Stimulated activated CD8-positive, alpha-beta memory T cell treated with anti-CD3 and anti-CD28 coated beads, Interleukin-12 subunit alpha, Interleukin-12 subunit beta, amount 100 ng/mL, for 24 hours (primary cell): ENCODE data around the gene NDUFS8.

Experiments
- DNase-seq: peaks from one replicate; pipeline ENCODE4 v3.0.0-alpha.2; 2020; ENCODE audit errors: extremely low read depth

Gene NDUFS8

GRCh38 chr11:68015467-68015866 is 15.0 kb upstream of the NDUFS8 start:
- no peak for DNase-seq

DNA sequence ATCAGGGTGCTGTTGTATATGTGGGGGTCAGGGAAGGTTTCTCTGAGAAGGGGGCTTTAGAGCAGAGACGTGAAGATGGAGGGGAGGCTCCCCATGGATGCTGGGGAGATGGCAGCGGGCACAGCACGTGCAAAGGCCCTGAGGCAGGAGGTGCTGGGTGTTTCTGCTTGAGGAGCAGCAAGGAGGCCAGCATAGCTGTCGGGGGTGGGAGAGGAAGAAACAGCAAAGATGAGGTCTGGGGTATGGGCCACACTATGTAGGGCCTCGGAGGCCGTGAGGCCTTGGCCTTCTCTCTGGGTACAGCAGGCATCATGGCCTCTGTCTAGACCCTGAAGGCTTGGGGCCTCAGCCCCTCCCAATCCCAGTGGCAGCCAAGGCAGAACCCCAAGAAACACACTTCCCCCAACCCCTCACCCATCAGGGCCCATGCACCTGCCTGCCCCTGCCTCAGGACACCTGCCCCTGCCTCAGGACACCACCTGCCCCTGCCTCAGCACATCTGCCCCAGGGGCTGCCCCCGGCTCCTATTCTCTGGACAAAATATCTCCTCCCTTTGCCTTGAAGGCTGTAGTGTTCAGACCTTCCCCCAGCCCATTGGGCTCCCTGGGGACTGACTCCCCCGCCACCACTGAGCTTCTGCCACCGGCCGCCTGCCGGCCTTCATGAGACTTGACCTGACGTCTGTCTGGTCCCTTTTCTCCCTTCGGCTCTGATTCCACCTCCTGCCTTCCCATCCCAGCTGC is 14.1 kb upstream of the NDUFS8 start:
- DNase-seq: no peak

- no peak for DNase-seq
Observed at GRCh38 chr11:68016904-68017817, 13.3 kb upstream of the NDUFS8 start.

GRCh38 chr11:68017980-68018729 is 12.3 kb upstream of the NDUFS8 start:
- no peak for DNase-seq

- no peak for DNase-seq
Observed at GRCh38 chr11:68018730-68019190, 11.7 kb upstream of the NDUFS8 start.

- DNase-seq: no peak
Observed at GRCh38 chr11:68019486-68019885, 11.0 kb upstream of the NDUFS8 start.

DNA sequence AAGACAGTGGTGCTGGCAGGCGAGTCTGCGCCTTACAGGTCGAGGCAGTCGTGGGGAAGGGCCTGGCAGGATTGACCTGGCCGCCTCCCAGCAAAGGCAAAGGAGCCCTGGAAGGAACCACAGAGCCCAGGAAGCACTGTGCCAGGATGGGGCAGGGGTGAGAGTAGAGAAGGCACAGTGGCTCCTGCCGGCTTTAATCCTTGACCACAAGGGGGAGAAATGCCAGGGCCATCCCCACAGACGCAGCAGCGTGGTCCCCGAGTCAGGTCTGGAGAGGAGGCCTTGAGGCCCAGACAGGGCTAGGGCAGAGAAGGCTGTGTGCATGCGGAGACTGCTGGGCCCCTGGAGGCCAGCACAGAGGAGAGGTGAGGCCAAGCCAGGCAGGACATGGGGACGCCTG is 9.9 kb upstream of the NDUFS8 start:
- no peak for DNase-seq

DNA sequence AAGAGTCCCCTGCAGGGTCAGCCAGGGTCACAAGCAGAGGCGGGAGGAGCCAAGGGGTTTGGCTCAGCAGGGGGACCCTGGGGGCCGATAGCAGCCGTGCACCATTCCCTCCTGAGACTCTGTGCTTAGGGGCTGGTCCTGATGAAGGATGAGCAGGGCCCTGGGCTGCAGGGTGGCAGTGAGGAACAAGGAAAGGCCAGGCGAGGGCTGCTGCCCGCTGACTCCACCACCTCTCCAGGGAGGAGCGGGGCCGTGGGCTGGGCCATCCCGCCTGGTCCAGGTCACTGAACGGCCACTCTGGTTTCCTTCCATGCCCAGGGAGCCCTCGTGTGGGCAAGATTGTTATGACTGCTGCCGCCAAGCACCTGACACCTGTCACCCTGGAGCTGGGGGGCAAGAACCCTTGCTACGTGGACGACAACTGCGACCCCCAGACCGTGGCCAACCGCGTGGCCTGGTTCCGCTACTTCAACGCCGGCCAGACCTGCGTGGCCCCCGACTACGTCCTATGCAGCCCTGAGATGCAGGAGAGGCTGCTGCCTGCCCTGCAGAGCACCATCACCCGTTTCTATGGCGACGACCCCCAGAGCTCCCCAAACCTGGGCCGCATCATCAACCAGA is 9.2 kb upstream of the NDUFS8 start:
- DNase-seq: no peak

DNA sequence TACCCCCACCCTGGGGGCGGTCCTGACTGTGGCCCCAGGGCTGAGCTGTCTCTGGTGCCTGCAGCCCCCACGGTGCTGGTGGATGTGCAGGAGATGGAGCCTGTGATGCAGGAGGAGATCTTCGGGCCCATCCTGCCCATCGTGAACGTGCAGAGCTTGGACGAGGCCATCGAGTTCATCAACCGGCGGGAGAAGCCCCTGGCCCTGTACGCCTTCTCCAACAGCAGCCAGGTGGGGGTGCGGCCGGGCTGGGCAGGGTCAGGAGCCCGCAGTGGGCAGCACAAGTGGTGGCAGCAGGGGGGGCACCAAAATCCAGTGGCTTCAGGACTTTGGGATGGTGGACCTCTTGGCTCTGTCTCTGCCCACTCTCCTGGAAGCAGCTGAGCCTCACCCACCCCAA is 8.0 kb upstream of the NDUFS8 start:
- no peak for DNase-seq

DNA sequence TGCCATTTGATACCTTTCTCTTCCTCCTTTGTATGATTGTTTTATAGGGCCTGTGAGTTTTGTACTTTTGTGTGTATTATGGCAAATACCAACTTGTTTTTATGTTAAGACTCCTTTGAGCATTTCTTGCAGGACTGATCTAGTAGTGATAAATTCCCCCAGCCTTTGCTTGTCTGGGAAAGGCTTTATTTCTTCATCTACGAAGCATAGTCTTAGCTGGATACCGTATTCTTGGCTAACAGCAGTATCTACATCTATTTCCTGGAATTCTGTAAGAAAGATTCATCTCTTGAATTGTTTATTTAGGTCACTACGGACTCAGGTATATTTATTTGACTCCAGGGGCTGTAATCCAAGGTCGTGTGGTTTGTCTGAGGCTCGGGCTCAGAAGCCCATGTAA is 6.0 kb upstream of the NDUFS8 start:
- no peak for DNase-seq

GRCh38 chr11:68025047-68025446 is 5.4 kb upstream of the NDUFS8 start:
- no peak for DNase-seq

DNA sequence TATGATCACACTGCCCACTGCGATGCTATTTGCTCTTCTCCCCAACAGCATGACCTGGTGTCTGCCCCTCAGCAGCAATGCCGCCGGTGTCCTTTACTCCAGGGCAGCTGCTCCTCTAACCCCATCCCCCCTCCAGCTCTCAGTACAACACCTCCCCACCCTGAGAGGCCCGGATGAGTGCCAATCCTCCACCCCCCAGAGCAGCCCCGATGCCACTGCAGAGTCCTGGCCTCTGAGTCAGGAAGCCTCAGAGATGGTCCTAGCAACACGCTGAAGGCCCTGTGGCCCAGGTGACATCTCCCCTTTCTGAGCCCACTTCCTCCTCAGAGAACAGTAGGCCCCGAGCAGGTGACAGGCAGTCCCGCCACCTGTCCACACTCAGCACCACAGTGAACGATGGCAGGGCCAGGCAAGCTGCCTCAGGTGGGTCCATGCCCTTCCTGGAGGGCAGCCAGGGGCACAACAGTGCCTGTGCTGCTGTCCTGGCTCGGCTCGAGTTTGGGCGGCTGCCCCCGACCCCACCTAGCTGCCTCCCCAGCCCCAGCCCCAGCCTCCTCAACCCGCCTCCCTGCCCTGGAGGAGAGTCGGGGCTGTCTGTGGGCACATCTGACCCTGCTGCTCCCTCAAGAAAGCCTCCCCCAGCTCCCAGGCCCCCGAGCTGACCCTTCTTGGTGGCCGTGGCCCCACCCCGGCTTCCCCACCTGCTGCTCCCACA is 3.9 kb upstream of the NDUFS8 start:
- DNase-seq: no peak

DNA sequence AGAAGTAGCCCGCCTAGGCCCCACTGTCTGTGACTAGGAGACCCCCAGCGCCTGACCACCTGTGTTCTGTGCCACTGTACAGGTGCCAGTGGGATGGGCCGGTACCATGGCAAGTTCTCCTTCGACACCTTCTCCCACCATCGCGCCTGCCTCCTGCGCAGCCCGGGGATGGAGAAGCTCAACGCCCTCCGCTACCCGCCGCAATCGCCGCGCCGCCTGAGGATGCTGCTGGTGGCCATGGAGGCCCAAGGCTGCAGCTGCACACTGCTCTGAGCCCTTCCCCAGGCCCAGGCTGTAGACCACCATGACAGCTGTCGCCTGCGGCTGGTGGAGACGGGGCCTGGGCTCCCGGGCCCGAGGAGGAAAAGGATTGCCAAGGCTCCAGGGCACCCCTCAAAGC is 2.8 kb upstream of the NDUFS8 start:
- no peak for DNase-seq

GRCh38 chr11:68028802-68029545 is 1.5 kb upstream of the NDUFS8 start:
- no peak for DNase-seq

- no peak for DNase-seq
Observed at GRCh38 chr11:68031144-68031464, 623 bp downstream of the NDUFS8 start.

DNA sequence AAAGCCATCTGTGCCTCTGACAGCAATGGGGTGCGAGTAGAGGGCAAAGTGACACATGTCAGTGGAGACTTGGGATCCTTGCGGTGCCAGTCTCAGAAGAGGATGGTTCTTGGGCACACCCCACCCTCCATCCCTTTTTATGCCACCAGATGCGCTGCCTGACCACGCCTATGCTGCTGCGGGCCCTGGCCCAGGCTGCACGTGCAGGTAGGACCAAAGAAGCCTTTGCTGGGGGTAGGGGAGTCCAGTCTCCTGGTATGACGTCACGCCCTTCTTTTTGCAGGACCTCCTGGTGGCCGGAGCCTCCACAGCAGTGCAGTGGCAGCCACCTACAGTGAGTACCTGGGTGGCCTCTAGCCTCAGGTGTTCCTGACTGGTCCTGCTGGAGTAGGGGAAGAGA is 1.5 kb downstream of the NDUFS8 start:
- DNase-seq: no peak

GRCh38 chr11:68032997-68033707 is 2.7 kb downstream of the NDUFS8 start:
- DNase-seq: no peak

DNA sequence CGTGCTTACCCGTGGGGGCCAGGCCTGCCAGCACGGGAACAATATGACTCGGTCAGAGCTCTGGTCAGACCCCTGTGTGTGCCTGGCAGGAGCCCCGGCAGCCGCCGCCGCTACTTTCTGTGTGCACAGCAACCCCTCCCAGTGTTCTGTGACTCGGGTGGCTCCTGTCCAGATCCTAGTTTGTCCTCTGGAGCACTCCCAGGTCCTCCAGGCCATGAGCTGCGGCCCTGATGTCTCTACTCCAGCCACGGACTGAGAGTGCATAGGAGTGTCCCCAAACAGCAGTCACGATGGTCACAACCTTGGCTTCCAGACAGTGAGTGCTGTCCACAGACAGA is 3.2 kb downstream of the NDUFS8 start:
- no peak for DNase-seq

DNA sequence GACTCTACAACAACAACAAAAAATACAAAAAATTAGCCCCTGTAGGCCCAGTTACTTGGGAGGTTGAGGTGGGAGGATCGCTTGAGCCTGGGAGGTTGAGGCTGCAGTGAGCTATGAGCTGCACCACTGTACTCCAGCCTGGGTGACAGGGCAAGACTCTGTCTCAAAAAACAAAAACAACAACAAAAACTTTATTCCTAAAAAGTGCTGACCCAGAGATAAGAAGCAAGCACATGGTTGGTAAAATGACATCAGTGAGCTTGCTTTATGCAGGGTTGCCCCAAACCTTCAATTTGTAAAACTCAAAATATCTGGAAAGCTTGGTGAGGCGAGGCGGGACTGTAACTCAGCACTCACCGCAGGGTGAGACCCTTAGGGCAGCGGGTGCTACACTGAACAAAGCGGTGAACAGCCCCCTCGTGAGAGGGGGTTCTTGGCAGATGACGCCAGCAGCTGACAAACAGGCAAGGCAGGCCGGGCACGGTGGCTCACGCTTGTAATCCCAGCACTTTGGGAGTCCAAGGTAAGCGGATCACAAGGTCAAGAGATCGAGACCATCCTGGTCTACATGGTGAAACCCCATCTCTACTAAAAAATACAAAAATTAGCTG is 4.9 kb downstream of the NDUFS8 start:
- DNase-seq: no peak
